ENCODE data around the gene FAM114A2.

- TF ChIP-seq POLR2A (IDR thresholded peaks at IDR 0.05) (no peak), CTCF (IDR thresholded peaks at IDR 0.05) (no peak)
These were observed 53.2 kb downstream of the FAM114A2 start for GRCh38 chr5:153985498-153985897.
